GM12878 (cell line): ENCODE measurements around the gene SLC12A4. TPM values are rescaled to one million over a fixed set of nuclear protein-coding genes. Genes with fewer than 3 reads are reported as not detected.

ENCODE experiments used
- ATAC-seq: fragments of 200-7000 bp; cut with Tn5 transposase; 3 replicates; pipeline ENCODE4 v1.9.1; 2020; ENCODE audit warnings: mild to moderate bottlenecking, moderate library complexity
- BruUV-seq: library from RNA; stranded (reverse); fragments of 400-500 nt; replicated peaks from 2 replicates; lab custom pipeline; 2021; lab: Mats Ljungman, UMichigan
- CTCF ChIA-PET: fragments of 300-600 bp; sonication (Branson Sonifier 250); formaldehyde crosslinking; extraction: SDS; loops from one replicate; lab custom pipeline; 2021; ENCODE audit warnings: inconsistent platforms; lab: Yijun Ruan, JAX
- POLR2A ChIA-PET: fragments of 350-600 bp; formaldehyde crosslinking; extraction: SDS; loops from one replicate; lab custom pipeline; 2021; ENCODE audit warnings: inconsistent platforms; lab: Charles Lee
- RAD21 ChIA-PET: fragments of 300-600 bp; sonication (Branson Sonifier 250); formaldehyde crosslinking; loops from one replicate; lab custom pipeline; 2023; ENCODE audit warnings: antibody characterized with exemption; ENCODE audit not compliant: unreplicated experiment; lab: Charles Lee
- SMC1A ChIA-PET: fragments of 300-600 bp; sonication (Branson Sonifier 250); formaldehyde crosslinking; loops from one replicate; lab custom pipeline; 2023; ENCODE audit not compliant: unreplicated experiment, uncharacterized antibody; lab: Charles Lee
- DNase-seq: peaks from one replicate; pipeline ENCODE4 v3.0.0-alpha.2; 2011; ENCODE audit warnings: low read depth, low spot score
- FAIRE-seq: peaks from 3 replicates; lab custom pipeline; 2011; peaks lifted over from hg19 to GRCh38; lab: Jason Lieb, UNC
- H2AFZ ChIP-seq: 2 replicates; pipeline ENCODE4 v1.6.0; 2011; ENCODE audit warnings: low read depth, low read length, control low read depth; ENCODE audit not compliant: control insufficient read depth
- H3K27ac ChIP-seq: 2 replicates; pipeline ENCODE4 v1.5.1; 2011; ENCODE audit warnings: control low read depth; ENCODE audit not compliant: control insufficient read depth, insufficient read depth
- H3K27me3 ChIP-seq, 2 experiments: replicated peaks in 1 of 2; 2 replicates each; pipeline versions ENCODE4 v1.6.0 to v1.6.1; 2011; ENCODE audit warnings: low read length in 1 of 2; ENCODE audit not compliant: control insufficient read depth in 2 of 2, insufficient read depth in 2 of 2
- H3K36me3 ChIP-seq, 2 experiments: 2 replicates each; pipeline ENCODE4 v1.5.1; 2011; ENCODE audit warnings: low read length in 1 of 2; ENCODE audit not compliant: control insufficient read depth in 2 of 2, insufficient read depth in 2 of 2
- H3K4me1 ChIP-seq: 2 replicates; pipeline ENCODE4 v1.6.1; 2011; ENCODE audit warnings: mild to moderate bottlenecking, low read length, moderate library complexity, mixed read lengths; ENCODE audit not compliant: control insufficient read depth, insufficient read depth
- H3K4me2 ChIP-seq: 2 replicates; pipeline ENCODE4 v1.6.0; 2011; ENCODE audit warnings: control low read depth; ENCODE audit not compliant: control insufficient read depth, insufficient read depth
- H3K4me3 ChIP-seq: fragments of 200-600 bp; sonication (generic); 2 replicates; pipeline ENCODE4 v1.5.1; 2016
- H3K79me2 ChIP-seq: 2 replicates; pipeline ENCODE4 v1.6.0; 2011; ENCODE audit warnings: low read length; ENCODE audit not compliant: control insufficient read depth, insufficient read depth
- H3K9ac ChIP-seq: 2 replicates; pipeline ENCODE4 v1.8.0; 2011; ENCODE audit warnings: low read length, control low read depth, mixed read lengths; ENCODE audit not compliant: control insufficient read depth, insufficient read depth
- H3K9me3 ChIP-seq: replicated peaks from 3 replicates; pipeline ENCODE4 v1.5.1; 2011; ENCODE audit warnings: mild to moderate bottlenecking, low read length; ENCODE audit not compliant: control insufficient read depth, insufficient read depth
- H4K20me1 ChIP-seq: 2 replicates; pipeline ENCODE4 v1.6.0; 2011; ENCODE audit not compliant: control insufficient read depth, insufficient read depth
- ASH2L ChIP-seq: fragments of 300-600, 200-600 bp; sonication (generic); IDR thresholded peaks from 2 replicates; pipeline ENCODE4 v1.6.1; 2017; ENCODE audit warnings: low read depth, mild to moderate bottlenecking, borderline replicate concordance
- CBX5 ChIP-seq: sonication (generic); IDR thresholded peaks from 2 replicates; pipeline ENCODE4 v1.6.1; 2016; ENCODE audit warnings: low read depth, moderate library complexity, mild to moderate bottlenecking, inconsistent platforms
- CEBPZ ChIP-seq: fragments of 150-350 bp; IDR thresholded peaks from 2 replicates; pipeline ENCODE4 v1.6.1; 2016; ENCODE audit warnings: low read depth, low read length
- CHD2 ChIP-seq: IDR thresholded peaks from 2 replicates; pipeline ENCODE4 v1.6.1; 2011; ENCODE audit warnings: low read depth, low read length, improper control_type of control experiment, borderline replicate concordance
- EP300 ChIP-seq, 2 experiments: fragments of 150-350 bp in 1 of 2; IDR thresholded peaks; 2 replicates each; pipeline ENCODE4 v1.6.1; 2011 to 2012; ENCODE audit warnings: low read depth in 2 of 2, low read length in 2 of 2, borderline replicate concordance in 1 of 2, improper control_type of control experiment in 1 of 2, inconsistent platforms in 1 of 2; ENCODE audit not compliant: control insufficient read depth in 1 of 2
- FOXM1 ChIP-seq: IDR thresholded peaks from 2 replicates; pipeline ENCODE4 v1.6.1; 2012; ENCODE audit warnings: low read depth, mild to moderate bottlenecking, inconsistent platforms, low read length, moderate library complexity
- NFXL1 ChIP-seq: fragments of 450-650 bp; IDR thresholded peaks from 2 replicates; pipeline ENCODE4 v1.6.1; 2017; ENCODE audit warnings: antibody characterized with exemption, mild to moderate bottlenecking, borderline replicate concordance
- NR2C1 ChIP-seq: fragments of 450-650 bp; IDR thresholded peaks from 2 replicates; pipeline ENCODE4 v1.6.1; 2017; ENCODE audit warnings: antibody characterized with exemption, mild to moderate bottlenecking, moderate library complexity
- PAX5 ChIP-seq: IDR thresholded peaks from 2 replicates; pipeline ENCODE4 v1.6.1; 2011; ENCODE audit warnings: low read depth, low read length, borderline replicate concordance
- POLR2AphosphoS2 ChIP-seq: IDR thresholded peaks from 2 replicates; pipeline ENCODE4 v1.6.1; 2011; ENCODE audit warnings: low read depth, mild to moderate bottlenecking, low read length, improper control_type of control experiment, moderate library complexity
- POLR2AphosphoS5 ChIP-seq: IDR thresholded peaks from 2 replicates; pipeline ENCODE4 v1.6.1; 2011; ENCODE audit warnings: mild to moderate bottlenecking, low read length, inconsistent platforms
- RAD21 ChIP-seq: IDR thresholded peaks from 2 replicates; pipeline ENCODE4 v1.6.1; 2011; ENCODE audit warnings: mild to moderate bottlenecking, low read depth, low read length, moderate library complexity; ENCODE audit not compliant: insufficient read depth
- RCOR1 ChIP-seq: conservative IDR thresholded peaks from 2 replicates; pipeline ENCODE4 v1.6.1; 2012; ENCODE audit warnings: low read depth, low read length, improper control_type of control experiment
- ZBTB33 ChIP-seq: fragments of 450-650 bp; IDR thresholded peaks from 2 replicates; pipeline ENCODE4 v1.6.1; 2017; ENCODE audit warnings: mild to moderate bottlenecking
- whole genome bisulfite sequencing: methylation state at CpG from one replicate; pipeline ENCODE4 v1.1.6; 2016; ENCODE audit warnings: low lambda C conversion rate; ENCODE audit not compliant: insufficient replicate concordance, insufficient coverage; ENCODE audit errors: missing lambda C conversion rate; 5-methylcytosine and 5-hydroxymethylcytosine counted together
- in situ Hi-C: fragments of 300-500 bp; cut with MboI; formaldehyde crosslinking; loops from 9 replicates; pipeline ENCODE4 v1.14.3; 2018; ENCODE audit warnings: mixed read lengths
- intact Hi-C: fragments of 100-400 bp; cut with micrococcal nuclease; formaldehyde crosslinking; loops from one replicate; pipeline ENCODE4 v1.14.2; 2022; ENCODE audit not compliant: unreplicated experiment
- polyA plus RNA-seq, 11 experiments: library from polyadenylated mRNA; depleted of rRNA in 4 of 11; unstranded in 6 of 11; stranded (reverse) in 5 of 11; fragments of >200 nt; fragmentation: Nextera tagmentation in 4 of 11; fragmentation: Illumina TruSeq in 1 of 11; extraction: Ambion mirVana in 4 of 11; extraction: Trizol in 1 of 11; gene quantifications; 1 replicate in 1 of 11; 2 replicates in 10 of 11; pipeline versions ENCODE4 v1.2.1 to v1.2.3, GENCODE V29; 2011 to 2016; ENCODE audit warnings: inconsistent platforms in 2 of 11, missing spikeins in 2 of 11, low read depth in 1 of 11
- total RNA-seq, 4 experiments: library from RNA; depleted of rRNA in 3 of 4; stranded (reverse); fragments of >200 nt in 3 of 4; fragmentation: Illumina TruSeq in 1 of 4; extraction: Trizol in 1 of 4; gene quantifications; 2 replicates each; pipeline versions ENCODE4 v1.2.1 to v1.2.3, GENCODE V29; 2013 to 2021

SLC12A4 gene
- total and polyA plus RNA-seq, 10 of the 15 experiments (the other 5 are each of a cell fraction or from before 2014, with no cell fraction given) = 0.95 to 39.9 (median 14.2) TPM

GRCh38 chr16:67964477-67965131 is 3.8 kb downstream of the SLC12A4 start (continued):
- TF ChIP-seq NFXL1 (no peak), POLR2AphosphoS5 (no peak), CBX5 (no peak), RAD21 (no peak), PAX5 (no peak)

GRCh38 chr16:67963662-67964321 is 4.6 kb downstream of the SLC12A4 start:
- Histone ChIP-seq H3K9me3 (no peaks in the 10 kb centered on the region), H3K4me2 (no peak overlapping the region), H3K79me2 (peaks cover 20% of the 10 kb centered on the region), H3K4me3 (no peak overlapping the region), H4K20me1 (no peaks in the 10 kb centered on the region), H3K9ac (no peak overlapping the region), H3K36me3 (peaks cover 4 to 6% of the 10 kb centered on the region in 2 experiments; a peak in 3 of 4 replicates), H3K4me1 (peaks cover 18% of the 10 kb centered on the region), H3K27ac (no peak overlapping the region), H3K27me3 (no peaks in the 10 kb centered on the region), H2AFZ (no peak overlapping the region)
- ChIA-PET POLR2A (interaction anchor here (1.9 kb wide), 1 partner anchor 12 kb away, joined by 5 read pairs; no protein-coding TSS in a partner anchor), RAD21 (no interaction called here), CTCF (interaction anchor here (0.6 to 1.7 kb wide), 3 partner anchors 20 to 804 kb away, joined by 3 to 7 read pairs (median 4); partner anchors contain the start of gene LCAT), SMC1A (no interaction called here)
- FAIRE-seq = no peak
- in situ Hi-C loops (no loop called here), intact Hi-C loops (no loop called here)
- no peak for ATAC-seq
- BruUV-seq = no TSS peak
- WGBS = 98% methylated on average over 31 of the region's 32 CpGs
- no peak for DNase-seq
- TF ChIP-seq NR2C1 (no peak), EP300 (IDR thresholded peaks at IDR 0.05; ENCODE audit: borderline replicate concordance in 1 of 2, control insufficient read depth in 1 of 2, low read depth in 2 of 2, low read length in 2 of 2) (no peak), ZBTB33 (no peak), CHD2 (no peak), POLR2AphosphoS2 (no peak), CEBPZ (no peak), FOXM1 (no peak), ASH2L (no peak), RCOR1 (no peak)
